Duodenal mucosa (tissue), 2 donors: Measurements from ENCODE around the gene FAM180A.

Experiments used
- H3K27ac ChIP-seq: one replicate; pipeline ENCODE4 v1.7.0; 2013; ENCODE audit warnings: low read depth, low read length
- H3K27me3 ChIP-seq, 2 donors: one replicate each; pipeline ENCODE4 v1.7.0; 2013; ENCODE audit warnings: low read length in 2 of 2, control low read depth in 1 of 2; ENCODE audit not compliant: insufficient read depth in 2 of 2, control insufficient read depth in 1 of 2
- H3K36me3 ChIP-seq, 2 donors: one replicate each; pipeline ENCODE4 v1.7.0; 2013; ENCODE audit warnings: low read length in 2 of 2, control low read depth in 1 of 2; ENCODE audit not compliant: insufficient read depth in 2 of 2, control insufficient read depth in 1 of 2
- H3K4me1 ChIP-seq, 2 donors: one replicate each; pipeline ENCODE4 v1.7.0; 2013; ENCODE audit warnings: low read length in 2 of 2, control low read depth in 1 of 2; ENCODE audit not compliant: insufficient read depth in 2 of 2, control insufficient read depth in 1 of 2
- H3K4me3 ChIP-seq, 2 donors: one replicate each; pipeline ENCODE4 v1.7.0; 2013; ENCODE audit warnings: low read length in 2 of 2, low read depth in 1 of 2
- H3K9ac ChIP-seq, 2 donors: one replicate each; pipeline ENCODE4 v1.7.0; 2013; ENCODE audit warnings: low read length in 2 of 2, low read depth in 1 of 2
- H3K9me3 ChIP-seq, 2 donors: one replicate each; pipeline ENCODE4 v1.7.0; 2013; ENCODE audit warnings: low read length in 2 of 2, control low read depth in 1 of 2; ENCODE audit not compliant: control insufficient read depth in 1 of 2

Gene FAM180A

DNA sequence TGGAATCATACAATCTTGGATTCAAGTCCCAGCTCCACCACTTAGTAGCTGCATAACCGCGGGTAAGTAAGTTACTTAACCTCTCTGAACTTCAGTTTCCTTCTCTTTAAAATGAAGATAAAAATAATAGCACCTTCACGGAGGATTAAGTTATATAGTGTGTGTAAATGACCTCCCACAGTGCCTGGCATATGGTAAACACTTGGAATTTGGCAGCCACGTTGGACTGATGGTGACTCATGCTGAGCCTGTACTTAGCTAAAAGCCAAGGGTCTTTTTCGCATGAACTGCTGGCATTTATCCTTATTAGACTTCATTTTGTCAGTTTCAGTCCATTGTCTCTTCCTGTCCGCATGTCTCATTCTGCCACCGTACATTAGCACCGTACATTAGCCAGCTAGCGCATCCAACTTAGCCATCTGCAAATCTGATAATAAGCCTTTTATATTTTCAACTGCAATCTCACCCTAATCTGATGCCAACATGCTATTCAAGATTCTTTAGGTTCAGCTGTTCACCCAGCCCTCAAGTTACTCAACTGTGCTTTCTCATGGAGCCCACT lies 31.9 kb downstream of the FAM180A start:
- Histone ChIP-seq H3K9ac (no peak overlapping the region), H3K27ac (no peak overlapping the region), H3K36me3 (no peaks in the 10 kb centered on the region), H3K9me3 (no peaks in the 10 kb centered on the region), H3K27me3 (peaks cover 0 to 4% of the 10 kb centered on the region in 2 donors), H3K4me3 (no peak overlapping the region), H3K4me1 (no peaks in the 10 kb centered on the region)

DNA sequence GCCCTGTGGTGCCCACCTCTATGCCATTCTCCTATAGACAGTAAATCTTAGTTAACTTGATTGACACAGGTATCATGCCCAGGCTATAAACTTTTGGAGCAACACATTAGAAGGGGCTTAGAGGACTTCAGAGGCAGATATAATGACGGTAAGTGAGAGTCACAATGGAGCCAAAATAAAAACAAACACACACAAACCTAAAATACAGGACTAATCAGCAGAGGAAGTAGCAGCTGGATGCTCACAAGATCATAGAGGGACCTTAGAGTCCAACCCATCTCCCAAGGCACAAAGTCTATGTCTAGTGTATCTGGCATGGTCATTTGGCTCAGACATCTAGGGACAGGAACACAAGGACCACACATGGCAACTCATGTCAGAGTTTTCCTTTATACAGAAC lies 32.9 kb downstream of the FAM180A start:
- Histone ChIP-seq H3K9me3 (no peaks in the 10 kb centered on the region), H3K36me3 (no peaks in the 10 kb centered on the region), H3K27me3 (peaks cover 0 to 4% of the 10 kb centered on the region in 2 donors), H3K9ac (no peak overlapping the region), H3K4me3 (no peak overlapping the region), H3K27ac (no peak overlapping the region), H3K4me1 (no peaks in the 10 kb centered on the region)

DNA sequence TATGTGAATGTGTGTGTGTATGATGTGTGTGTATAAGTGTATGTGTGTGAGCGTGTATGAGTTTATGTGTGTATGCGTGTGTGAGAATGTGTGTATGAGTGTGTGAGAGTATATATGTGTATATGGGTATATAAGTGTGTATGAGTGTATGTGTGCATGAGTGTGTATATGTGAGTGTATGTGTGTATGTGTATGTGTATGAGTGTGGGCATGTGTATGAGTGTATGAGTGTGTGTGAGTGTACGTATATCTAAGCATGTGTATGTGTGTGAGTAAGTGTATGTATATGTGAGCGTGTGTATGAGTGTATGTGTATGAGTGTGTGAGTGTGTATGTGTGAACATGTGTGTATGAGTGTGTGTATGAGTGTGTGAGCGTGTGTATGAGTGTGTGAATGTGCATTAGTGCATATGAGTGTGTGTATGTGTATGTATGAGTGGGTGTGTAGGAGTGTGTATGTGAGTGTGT lies 33.5 kb downstream of the FAM180A start:
- no peaks in the 10 kb centered on the region for H3K4me1 ChIP-seq
- no peak overlapping the region for H3K4me3 ChIP-seq
- H3K36me3 ChIP-seq: no peaks in the 10 kb centered on the region
- no peak overlapping the region for H3K27ac ChIP-seq
- H3K9ac ChIP-seq: no peak overlapping the region
- no peaks in the 10 kb centered on the region for H3K9me3 ChIP-seq
- peaks cover 0 to 4% of the 10 kb centered on the region in 2 donors for H3K27me3 ChIP-seq

DNA sequence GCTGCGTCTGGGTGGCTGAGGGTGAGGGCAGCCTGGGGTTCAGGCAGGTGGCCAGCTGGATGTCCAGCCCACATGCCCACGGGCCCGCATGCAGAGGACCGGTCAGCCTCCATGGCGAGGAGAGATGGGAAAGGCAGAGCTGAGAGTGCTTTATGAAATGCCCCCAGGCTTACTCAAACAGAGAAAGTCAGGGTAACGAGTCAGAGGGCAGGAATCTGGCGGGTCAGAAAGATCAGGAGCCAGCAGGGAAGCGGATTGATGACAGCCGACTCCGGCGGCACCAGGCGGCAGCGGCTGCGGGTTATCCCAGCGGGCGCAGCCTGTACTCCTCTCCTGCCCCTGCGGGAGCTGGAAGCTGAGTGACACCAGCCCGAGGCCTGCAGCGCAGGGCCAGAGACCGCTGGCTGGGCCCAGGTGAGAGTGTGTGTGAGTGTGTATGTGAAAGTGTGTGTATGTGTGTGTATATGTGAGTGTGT lies 34.0 kb downstream of the FAM180A start:
- peaks cover 0 to 4% of the 10 kb centered on the region in 2 donors for H3K27me3 ChIP-seq
- no peaks in the 10 kb centered on the region for H3K36me3 ChIP-seq
- no peaks in the 10 kb centered on the region for H3K9me3 ChIP-seq
- no peaks in the 10 kb centered on the region for H3K4me1 ChIP-seq
- no peak overlapping the region for H3K4me3 ChIP-seq
- H3K27ac ChIP-seq: no peak overlapping the region
- H3K9ac ChIP-seq: no peak overlapping the region

DNA sequence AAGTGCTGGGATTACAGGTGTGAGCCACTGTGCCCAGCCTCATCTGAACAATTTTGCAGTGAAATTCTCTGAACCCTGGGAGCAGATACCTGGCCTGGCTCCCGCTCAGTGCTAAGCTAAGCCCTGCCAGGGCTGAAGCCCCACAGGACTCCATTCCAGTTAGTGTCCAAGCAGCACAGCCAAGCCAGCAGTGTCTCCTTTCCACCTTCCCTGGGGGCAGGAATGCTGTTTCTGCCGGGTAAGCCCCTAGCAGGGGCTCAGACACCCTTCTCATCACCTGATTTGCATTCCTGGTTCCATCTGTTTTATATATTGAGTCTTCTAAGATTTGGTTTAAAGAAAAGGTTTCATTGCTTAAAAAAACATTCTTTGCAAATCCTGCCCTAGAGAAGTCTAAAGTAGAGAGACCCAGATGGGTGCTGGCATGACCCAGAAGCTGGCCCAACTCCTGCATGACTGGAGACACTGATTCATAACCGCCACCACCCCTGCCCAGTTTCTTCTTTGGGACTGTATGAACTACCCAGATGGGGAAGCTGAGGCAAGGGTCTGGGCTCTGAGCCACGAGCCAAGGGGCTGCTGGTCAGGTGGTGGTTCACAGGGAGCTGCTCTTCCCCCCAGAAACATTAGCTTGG lies 34.7 kb downstream of the FAM180A start:
- Histone ChIP-seq H3K27me3 (peaks cover 0 to 4% of the 10 kb centered on the region in 2 donors), H3K36me3 (no peaks in the 10 kb centered on the region), H3K9ac (no peak overlapping the region), H3K4me1 (no peaks in the 10 kb centered on the region), H3K4me3 (no peak overlapping the region), H3K27ac (no peak overlapping the region), H3K9me3 (no peaks in the 10 kb centered on the region)

DNA sequence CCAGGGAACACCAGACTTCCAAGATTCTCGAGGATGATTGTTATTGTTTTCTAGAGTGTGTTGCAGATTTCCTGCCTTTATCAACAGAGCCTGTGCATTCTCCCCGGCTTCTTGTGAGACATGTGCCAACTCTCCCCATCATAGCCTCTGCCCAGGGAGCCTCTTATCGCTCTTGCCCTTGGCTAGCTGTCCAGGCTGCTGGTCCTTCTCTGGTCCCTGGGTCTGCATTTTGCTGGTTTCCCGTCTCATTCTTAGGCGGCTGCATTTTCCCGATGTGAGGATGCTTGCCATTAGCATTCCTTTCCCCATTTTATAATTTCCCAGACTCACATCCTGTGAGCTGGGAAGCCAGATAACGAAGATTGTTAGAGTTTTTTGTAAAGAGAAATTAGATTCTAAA lies 35.8 kb downstream of the FAM180A start:
- no peaks in the 10 kb centered on the region for H3K36me3 ChIP-seq
- no peaks in the 10 kb centered on the region for H3K4me1 ChIP-seq
- H3K27me3 ChIP-seq: peaks cover 0 to 4% of the 10 kb centered on the region in 2 donors
- no peaks in the 10 kb centered on the region for H3K9me3 ChIP-seq
- H3K27ac ChIP-seq: no peak overlapping the region
- H3K9ac ChIP-seq: no peak overlapping the region
- H3K4me3 ChIP-seq: no peak overlapping the region

DNA sequence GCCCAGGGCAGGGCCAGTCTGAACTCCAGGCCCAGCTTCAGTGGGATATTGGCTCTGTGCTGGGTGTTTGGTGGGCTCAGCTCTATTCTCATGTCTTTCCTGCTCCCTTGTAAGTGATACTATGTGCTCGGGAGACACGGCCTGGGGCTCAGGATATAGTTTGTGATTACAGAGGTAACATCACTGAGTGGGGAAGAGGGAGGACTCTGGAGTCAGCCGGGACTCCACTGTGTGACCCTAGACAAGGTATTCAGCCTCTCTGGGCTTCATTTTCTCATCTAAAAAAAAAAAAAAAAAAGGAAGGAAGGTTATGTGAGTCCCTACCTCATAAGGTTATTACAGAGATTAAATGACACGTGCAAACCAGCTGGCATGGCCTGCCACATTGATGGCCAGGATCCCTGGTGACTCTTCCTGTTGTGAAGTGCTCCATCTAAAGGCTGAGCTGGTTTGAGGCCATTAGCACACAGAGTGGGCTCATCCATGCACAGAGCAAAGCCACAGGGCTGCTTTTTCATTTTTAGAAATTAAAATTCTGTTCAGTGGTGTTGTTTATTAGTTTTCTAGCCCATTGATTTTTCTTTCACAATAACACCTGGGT lies 36.3 kb downstream of the FAM180A start:
- no peaks in the 10 kb centered on the region for H3K9me3 ChIP-seq
- no peak overlapping the region for H3K27ac ChIP-seq
- no peak overlapping the region for H3K9ac ChIP-seq
- no peaks in the 10 kb centered on the region for H3K36me3 ChIP-seq
- peaks cover 0 to 4% of the 10 kb centered on the region in 2 donors for H3K27me3 ChIP-seq
- no peaks in the 10 kb centered on the region for H3K4me1 ChIP-seq
- H3K4me3 ChIP-seq: no peak overlapping the region

DNA sequence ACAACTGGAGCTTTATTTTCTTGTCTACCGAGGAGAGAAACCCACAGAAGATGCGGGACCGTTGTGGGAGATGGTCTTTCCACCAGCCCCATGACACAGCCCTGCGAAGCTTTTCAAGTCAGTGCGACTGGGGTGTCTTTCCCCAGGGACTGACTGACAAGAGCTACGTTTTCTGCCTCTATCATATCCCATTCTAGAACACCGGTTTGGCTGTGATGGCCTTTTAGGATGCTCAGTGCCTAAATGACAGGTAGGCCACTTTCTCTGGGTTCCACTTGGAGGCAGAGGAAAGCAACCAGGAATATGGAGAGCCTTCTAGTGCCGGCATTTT lies 37.5 kb downstream of the FAM180A start:
- Histone ChIP-seq H3K27me3 (no peaks in the 10 kb centered on the region), H3K4me3 (no peak overlapping the region), H3K9ac (no peak overlapping the region), H3K27ac (no peak overlapping the region), H3K9me3 (no peaks in the 10 kb centered on the region), H3K4me1 (no peaks in the 10 kb centered on the region), H3K36me3 (no peaks in the 10 kb centered on the region)

DNA sequence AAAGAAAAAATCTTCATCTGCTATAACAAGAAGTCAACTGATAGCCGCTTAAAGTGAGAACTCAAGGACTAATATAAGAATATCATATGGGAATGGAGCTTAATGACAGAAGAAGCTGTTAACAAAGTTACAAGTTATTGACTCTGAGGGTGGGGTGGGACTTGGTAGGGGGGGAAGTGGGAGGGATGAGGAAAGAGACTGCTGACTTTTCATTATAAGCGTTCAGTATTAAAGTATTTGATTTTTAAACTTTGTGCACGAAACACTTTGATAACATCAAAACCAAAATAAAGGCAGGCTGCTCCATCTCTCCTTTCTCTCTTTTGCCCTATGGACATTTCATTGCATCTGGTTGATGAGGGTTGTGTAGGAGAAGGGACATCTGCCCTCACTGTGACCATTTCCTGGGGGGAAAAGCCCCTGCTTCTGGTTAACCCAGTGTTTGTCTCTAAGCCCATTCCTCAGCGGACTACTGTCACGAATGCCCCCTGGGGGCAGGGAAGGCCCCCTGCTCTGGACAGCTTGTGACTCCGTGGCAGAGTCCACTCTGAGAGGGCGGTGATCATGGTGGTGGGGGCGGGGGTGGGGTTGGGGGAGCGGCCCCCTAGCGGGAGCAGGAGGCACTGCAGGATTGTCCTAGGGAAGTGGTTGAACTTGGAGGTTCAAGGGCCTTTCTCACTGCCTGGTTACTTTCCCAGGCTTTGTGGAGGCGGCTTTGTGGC lies 38.0 kb downstream of the FAM180A start:
- H3K4me1 ChIP-seq: no peaks in the 10 kb centered on the region
- H3K9ac ChIP-seq: no peak overlapping the region
- H3K4me3 ChIP-seq: no peak overlapping the region
- no peaks in the 10 kb centered on the region for H3K9me3 ChIP-seq
- H3K27me3 ChIP-seq: no peaks in the 10 kb centered on the region
- no peaks in the 10 kb centered on the region for H3K36me3 ChIP-seq
- no peak overlapping the region for H3K27ac ChIP-seq

DNA sequence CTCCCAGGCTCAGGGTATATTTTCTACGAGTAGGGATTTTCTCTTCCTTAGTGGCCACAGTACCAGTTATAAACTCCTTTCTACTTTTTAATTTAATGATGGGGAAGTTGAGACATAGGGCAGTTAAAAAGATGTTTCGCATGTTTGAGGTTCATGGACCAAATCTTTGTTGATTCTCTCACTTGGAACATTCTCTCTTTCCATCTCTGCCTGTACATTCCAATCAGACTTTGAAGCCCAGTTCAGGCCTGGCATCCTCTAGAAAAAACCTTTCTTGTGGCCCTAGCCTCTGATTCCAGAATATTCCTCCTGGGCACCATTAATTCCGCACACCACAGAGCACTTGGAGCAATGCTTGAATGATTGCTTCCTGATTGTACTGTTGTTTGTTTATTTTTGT lies 39.1 kb downstream of the FAM180A start:
- no peak overlapping the region for H3K27ac ChIP-seq
- no peak overlapping the region for H3K9ac ChIP-seq

More for the DNA sequence above, 39.1 kb downstream of the FAM180A start:
- H3K36me3 ChIP-seq: no peaks in the 10 kb centered on the region
- no peak overlapping the region for H3K4me3 ChIP-seq
- H3K4me1 ChIP-seq: no peaks in the 10 kb centered on the region
- H3K27me3 ChIP-seq: no peaks in the 10 kb centered on the region
- no peaks in the 10 kb centered on the region for H3K9me3 ChIP-seq
